ENCODE measurements around the gene MC4R.

- TF ChIP-seq CTCF (IDR thresholded peaks at IDR 0.05) (no peak), POLR2A (IDR thresholded peaks at IDR 0.05) (no peak)
These were observed 11.3 kb upstream of the MC4R start for GRCh38 chr18:60383893-60384292.
